ENCODE measurements around the gene LRP10.
A peak's percentile ranks its signal among the peaks of the same experiment; 100 is the strongest.

The LRP10 gene

DNA sequence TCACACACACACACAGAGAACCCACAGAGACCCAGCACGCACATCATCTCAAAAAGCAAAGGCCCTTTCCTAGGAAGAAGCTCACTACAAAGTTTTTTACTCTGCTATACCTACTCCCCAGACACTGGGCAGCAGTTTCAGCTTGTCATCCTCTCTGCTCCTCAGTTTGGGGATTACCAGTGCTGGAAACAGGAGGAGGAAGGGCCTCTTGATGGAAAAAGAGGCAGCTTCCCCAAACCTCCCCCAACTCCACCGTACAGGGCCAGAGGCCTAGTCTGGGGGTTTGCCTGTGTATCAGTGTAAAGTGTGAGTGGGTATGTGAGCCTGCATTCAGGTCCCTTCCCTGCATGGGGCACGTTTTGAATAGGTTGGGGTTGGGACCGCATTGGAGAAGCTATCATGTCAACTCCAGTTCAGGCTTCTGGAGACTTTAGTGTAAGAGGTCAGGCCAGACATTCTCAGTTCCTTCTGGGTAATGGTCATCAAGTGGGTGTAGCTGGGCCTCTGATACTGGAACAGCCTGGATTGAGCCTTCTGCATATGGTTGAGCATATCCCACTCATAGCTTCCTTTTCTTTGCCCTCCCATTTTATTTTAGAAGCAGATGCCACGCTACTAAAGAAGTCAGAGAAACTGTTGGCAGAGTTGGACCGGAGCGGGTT is 12.7 kb downstream of the LRP10 start:
- H3K4me3 ChIP-seq (ENCODE audit: low read length), result no peak overlapping the region
- no peak for DNase-seq (ENCODE audit: low read depth, low spot score)

GRCh38 chr14:22884738-22885523 is 13.4 kb downstream of the LRP10 start:
- DNase-seq (ENCODE audit: low read depth, low spot score), result no peak
- H3K4me3 ChIP-seq (ENCODE audit: low read length), result no peak overlapping the region

DNA sequence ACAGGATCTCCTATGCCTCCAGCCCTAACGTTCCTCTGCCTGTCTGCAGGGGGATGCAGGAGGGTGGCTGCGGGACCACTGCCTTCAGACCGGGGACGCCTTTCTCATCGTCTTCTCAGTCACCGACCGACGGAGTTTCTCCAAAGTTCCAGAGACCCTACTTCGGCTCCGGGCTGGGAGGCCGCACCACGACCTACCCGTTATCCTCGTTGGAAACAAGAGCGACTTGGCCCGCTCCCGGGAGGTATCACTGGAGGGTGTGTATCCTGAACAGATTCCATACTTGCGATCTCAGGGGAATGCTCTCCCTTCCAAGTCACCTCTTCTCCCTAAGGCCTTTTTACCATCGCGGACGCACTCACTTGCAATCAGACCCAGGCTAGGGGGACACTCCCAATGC is 14.4 kb downstream of the LRP10 start:
- DNase-seq (ENCODE audit: low read depth, low spot score), result no peak
- H3K4me3 ChIP-seq (ENCODE audit: low read length), result no peak overlapping the region

DNA sequence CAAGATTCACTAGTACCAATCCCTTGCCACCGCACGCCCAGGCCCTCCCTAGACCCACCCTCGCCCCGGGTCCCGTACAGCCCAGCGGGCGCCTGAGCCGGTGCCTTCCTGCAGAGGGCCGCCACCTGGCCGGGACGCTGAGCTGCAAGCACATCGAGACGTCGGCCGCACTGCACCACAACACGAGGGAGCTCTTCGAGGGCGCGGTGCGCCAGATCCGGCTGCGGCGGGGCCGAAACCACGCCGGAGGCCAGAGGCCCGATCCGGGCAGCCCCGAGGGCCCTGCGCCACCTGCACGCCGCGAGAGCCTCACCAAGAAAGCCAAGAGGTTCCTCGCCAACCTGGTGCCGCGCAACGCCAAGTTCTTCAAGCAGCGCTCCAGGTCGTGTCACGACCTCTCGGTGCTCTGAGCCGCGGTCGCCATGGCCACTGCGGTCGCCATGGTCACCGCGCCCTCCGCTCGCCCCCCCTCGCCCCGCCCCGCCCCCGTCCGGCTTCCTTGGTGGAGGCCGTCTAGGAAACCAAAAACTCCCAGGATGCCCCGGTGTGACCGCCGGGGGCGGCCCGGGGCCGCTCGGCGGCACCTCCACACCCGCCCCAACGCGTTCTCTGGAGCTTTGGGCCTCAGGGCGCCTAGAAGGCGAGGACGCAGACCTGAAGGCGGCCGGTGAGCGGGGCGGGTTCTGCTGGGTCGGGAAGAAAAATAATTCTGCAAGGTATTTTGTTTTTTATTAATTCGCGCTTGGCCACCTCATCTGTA is 15.1 kb downstream of the LRP10 start:
- H3K4me3 ChIP-seq (ENCODE audit: low read length), result no peak overlapping the region
- DNase-seq (ENCODE audit: low read depth, low spot score), result no peak

GRCh38 chr14:22887260-22887989 is 15.9 kb downstream of the LRP10 start:
- no peak for DNase-seq (ENCODE audit: low read depth, low spot score)
- H3K4me3 ChIP-seq (ENCODE audit: low read length), result no peak overlapping the region

- no peak overlapping the region for H3K4me3 ChIP-seq (ENCODE audit: low read length)
- no peak for DNase-seq (ENCODE audit: low read depth, low spot score)
Measured at GRCh38 chr14:22887990-22888378, 16.4 kb downstream of the LRP10 start.

DNA sequence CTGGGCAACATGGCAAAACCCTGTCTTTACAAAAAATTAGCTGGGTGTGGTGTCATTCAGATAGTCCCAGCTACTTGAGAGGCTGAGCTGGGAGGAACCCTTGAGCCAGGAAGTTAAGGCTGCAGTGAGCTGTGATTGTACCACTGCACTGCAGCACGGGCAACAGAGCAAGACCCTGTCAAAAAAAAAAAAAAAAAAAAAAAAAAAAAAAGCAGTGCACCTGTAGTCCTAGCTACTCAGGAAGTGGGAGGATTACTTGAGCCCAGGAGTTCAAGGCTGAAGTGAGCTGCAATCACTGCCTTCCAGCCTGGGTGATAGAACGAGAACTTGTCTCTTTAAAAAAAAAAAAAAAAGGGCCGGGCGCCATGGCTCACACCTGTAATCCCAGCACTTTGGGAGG is 17.1 kb downstream of the LRP10 start:
- peak; percentile 49 for DNase-seq (ENCODE audit: low read depth, low spot score)

DNA sequence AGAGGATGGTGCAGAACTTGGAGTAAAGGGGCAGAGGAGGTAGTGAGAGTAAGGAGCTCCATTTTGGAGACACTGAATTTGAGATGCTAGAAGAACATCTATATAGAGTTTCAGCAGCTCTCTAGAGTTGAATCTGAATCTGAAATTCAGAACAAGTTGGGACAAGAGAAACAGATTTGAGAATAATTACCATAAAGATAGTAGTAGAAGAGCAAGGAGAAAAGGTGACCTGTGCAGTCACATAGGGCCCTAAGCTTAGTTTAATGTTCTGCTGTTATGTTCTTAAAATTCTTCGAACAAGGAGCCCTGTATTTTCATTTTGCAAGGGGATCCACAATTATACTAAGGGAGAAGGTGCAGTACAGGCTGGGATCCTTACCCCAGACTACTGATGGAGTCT is 18.9 kb downstream of the LRP10 start:
- no peak for DNase-seq (ENCODE audit: low read depth, low spot score)
- H3K4me3 ChIP-seq (ENCODE audit: low read length), result no peak overlapping the region

More for the DNA sequence above, 17.1 kb downstream of the LRP10 start:
- H3K4me3 ChIP-seq (ENCODE audit: low read length), result no peak overlapping the region

DNA sequence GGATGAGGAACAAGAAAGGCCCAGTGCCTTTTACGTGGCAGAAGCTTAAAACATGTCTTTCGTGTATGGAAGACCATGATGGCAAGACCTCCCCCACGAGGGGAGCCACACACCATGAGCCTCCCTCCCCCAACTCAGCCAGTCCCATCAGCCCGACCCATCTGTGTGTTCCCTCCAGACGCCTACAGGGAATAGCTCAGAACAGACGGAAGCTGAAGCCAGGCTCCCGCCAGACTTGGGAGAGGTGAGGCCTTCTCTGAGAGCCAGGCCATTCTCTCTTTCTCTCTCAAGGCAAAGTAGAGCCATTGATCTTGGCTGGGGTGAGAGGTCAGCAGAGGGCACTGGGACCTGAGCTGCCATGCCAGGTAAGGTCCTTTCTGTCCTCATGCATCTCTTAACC is 20.9 kb downstream of the LRP10 start:
- H3K4me3 ChIP-seq (ENCODE audit: low read length), result no peak overlapping the region
- DNase-seq (ENCODE audit: low read depth, low spot score), result no peak

DNA sequence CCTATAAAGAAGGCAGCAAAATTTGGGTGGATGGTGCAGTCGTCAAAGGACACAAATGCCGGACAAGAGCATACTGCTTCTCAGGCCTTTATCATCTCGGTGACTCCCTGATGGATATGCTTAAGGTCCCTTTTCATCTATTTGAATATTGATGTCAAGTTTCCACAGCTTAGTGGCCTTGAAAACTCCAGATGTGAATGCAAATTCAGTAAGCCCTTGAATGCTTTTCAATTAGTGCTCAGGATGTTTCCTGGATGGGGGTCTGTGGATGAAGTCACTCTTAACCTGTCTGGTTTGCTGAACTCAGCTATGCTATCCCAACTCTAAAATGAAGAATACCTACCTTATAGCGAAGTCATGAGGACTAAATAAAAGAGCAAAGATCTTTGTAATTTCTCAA is 22.2 kb downstream of the LRP10 start:
- no peak overlapping the region for H3K4me3 ChIP-seq (ENCODE audit: low read length)
- DNase-seq (ENCODE audit: low read depth, low spot score), result no peak

GRCh38 chr14:22895402-22895801 is 23.9 kb downstream of the LRP10 start:
- H3K4me3 ChIP-seq (ENCODE audit: low read length), result no peak overlapping the region
- DNase-seq (ENCODE audit: low read depth, low spot score), result no peak

DNA sequence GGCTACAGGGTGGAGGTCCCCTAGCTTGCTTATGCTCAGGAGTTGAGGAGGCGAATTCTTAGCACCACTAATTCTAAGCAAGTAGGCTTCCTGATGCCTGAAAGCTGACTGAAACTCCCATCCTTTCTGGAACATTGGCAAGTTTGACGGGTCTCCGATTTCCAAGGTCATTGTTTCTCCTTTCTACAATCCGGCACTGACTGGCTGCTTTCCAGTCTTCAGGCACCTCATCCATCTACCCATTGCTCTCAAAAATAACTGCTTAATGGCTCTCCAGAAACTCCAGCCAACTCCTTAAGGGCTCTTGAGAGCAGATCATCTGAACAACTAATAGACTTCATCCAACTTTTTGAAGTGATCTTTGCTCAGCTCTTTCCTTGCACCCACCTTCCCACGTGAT is 24.8 kb downstream of the LRP10 start:
- H3K4me3 ChIP-seq (ENCODE audit: low read length), result no peak overlapping the region
- DNase-seq (ENCODE audit: low read depth, low spot score), result no peak

- DNase-seq (ENCODE audit: low read depth, low spot score), result no peak
- no peak overlapping the region for H3K4me3 ChIP-seq (ENCODE audit: low read length)
Measured at GRCh38 chr14:22896760-22897159, 25.2 kb downstream of the LRP10 start.

DNA sequence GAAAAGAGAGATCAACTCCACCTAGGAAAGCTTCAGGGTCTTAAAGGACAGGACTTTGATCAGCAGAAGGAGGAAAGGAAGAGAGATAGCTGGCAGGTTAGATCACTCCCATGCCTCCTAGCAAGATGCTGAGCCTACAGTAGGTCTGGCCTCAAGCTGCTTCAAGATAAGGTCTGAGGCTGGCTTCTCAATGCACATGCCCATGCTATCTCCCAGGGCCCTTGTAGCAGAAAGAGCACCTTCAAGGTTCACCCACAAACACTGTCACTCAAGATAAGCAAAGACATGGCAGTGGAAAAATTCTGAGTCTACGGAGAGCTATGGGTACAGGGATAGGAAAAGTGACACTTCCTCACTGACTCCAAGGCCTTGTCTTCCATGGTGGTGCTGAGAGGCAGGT is 25.8 kb downstream of the LRP10 start:
- DNase-seq (ENCODE audit: low read depth, low spot score), result no peak
- no peak overlapping the region for H3K4me3 ChIP-seq (ENCODE audit: low read length)

GRCh38 chr14:22898302-22899090 is 27.0 kb downstream of the LRP10 start:
- H3K4me3 ChIP-seq (ENCODE audit: low read length), result no peak overlapping the region
- DNase-seq (ENCODE audit: low read depth, low spot score), result no peak

GRCh38 chr14:22900081-22900799 is 28.7 kb downstream of the LRP10 start:
- H3K4me3 ChIP-seq (ENCODE audit: low read length), result no peak overlapping the region
- peak; percentile 68 for DNase-seq (ENCODE audit: low read depth, low spot score)

GRCh38 chr14:22901799-22902198 is 30.3 kb downstream of the LRP10 start:
- no peak overlapping the region for H3K4me3 ChIP-seq (ENCODE audit: low read length)
- DNase-seq (ENCODE audit: low read depth, low spot score), result no peak

- no peak overlapping the region for H3K4me3 ChIP-seq (ENCODE audit: low read length)
- no peak for DNase-seq (ENCODE audit: low read depth, low spot score)
Measured at GRCh38 chr14:22903742-22904087, 32.2 kb downstream of the LRP10 start.

All from Jurkat, Clone E6-1 (cell line).